Fibroblast of lung (primary cell): ENCODE results near the gene PIEZO2.

ENCODE experiments used
- CTCF ChIP-seq, 2 donors: IDR thresholded peaks in 1 of 2; conservative IDR thresholded peaks in 1 of 2; 1 replicate in 1 of 2; 2 replicates in 1 of 2; pipeline ENCODE4 v1.5.1; 2011 to 2012; ENCODE audit warnings: low read length in 2 of 2, control low read depth in 1 of 2, inconsistent platforms in 1 of 2, low read depth in 1 of 2, mild to moderate bottlenecking in 1 of 2
- EZH2 ChIP-seq: IDR thresholded peaks from 2 replicates; pipeline ENCODE4 v1.5.1; 2012; ENCODE audit warnings: low read length, control low read depth, mild to moderate bottlenecking; ENCODE audit errors: missing control alignments

- TF ChIP-seq CTCF (conservative IDR thresholded peaks at IDR 0.05 in 1 of 2, IDR thresholded peaks at IDR 0.05 in 1 of 2; ENCODE audit: low read depth in 1 of 2, low read length in 2 of 2): no peak
- no peak for TF ChIP-seq EZH2
Measured at GRCh38 chr18:10754128-10754527, 395.2 kb downstream of the PIEZO2 start.
